HPDE6-E6E7 (cell line): ENCODE measurements around the gene IQCK.

Experiments
- DNase-seq: peaks from one replicate; pipeline ENCODE4 v3.0.0; 2011; ENCODE audit warnings: missing footprints; ENCODE audit errors: extremely low spot score

Gene IQCK

DNA sequence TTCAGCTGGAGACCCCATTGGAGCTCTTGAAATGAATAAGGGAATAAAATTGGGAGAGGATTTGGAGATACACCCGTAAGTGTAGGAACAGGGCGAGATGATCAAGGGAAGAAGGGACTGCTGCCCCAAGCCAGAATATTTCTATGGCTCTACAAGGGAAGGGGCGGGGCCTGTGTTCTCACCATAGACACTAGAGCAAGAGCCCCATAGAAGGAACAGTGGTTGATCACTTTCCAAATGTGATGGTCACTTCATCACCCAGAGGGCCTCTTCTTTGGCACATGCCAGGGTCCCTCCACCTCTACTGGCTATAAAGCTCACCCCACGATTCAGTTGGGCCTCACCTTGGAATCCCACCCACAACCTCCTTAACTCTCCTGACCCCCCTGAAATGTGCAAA lies 141.5 kb downstream of the IQCK start:
- no peak for DNase-seq

DNA sequence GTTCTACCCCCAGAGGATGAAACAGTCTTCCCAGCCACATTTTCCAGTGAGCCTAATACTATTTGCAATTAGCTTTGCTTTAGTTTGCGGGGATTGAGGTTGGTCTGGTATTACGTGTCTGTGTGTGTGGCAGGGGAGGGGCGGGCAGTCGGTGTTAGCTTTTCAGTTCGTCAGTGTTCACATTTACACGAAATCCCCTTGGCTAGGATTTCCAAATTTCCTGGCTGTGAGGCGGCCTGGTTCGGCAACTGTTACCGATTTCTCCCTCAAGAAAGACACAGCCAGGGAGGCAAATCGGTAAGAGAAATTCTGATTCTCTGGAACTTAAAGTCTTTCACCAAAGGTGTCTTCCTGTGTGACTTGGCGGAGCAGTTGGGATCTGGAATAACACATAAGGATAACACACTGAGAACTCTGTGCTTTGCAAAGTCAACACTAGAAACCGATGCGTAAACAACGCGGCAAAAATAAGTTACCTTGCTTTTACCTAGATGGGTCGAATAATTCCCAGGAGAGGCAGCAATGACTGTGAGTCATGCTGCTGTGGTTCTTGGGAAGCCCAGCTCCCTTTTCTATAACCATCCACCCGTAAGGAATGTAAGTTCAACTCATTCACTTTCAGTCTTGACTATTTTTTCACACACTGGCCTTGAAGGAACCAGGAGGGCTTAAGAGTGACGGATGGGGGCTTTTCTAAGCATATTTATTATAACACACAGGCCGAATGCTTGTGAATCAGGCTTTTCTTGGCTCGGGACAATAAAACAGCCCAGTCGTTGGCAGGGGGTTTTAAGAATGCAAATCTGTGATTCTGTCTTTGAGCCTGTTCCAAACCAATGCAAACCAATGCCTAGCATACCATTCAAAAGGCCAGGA lies 142.3 kb downstream of the IQCK start:
- no peak for DNase-seq

DNA sequence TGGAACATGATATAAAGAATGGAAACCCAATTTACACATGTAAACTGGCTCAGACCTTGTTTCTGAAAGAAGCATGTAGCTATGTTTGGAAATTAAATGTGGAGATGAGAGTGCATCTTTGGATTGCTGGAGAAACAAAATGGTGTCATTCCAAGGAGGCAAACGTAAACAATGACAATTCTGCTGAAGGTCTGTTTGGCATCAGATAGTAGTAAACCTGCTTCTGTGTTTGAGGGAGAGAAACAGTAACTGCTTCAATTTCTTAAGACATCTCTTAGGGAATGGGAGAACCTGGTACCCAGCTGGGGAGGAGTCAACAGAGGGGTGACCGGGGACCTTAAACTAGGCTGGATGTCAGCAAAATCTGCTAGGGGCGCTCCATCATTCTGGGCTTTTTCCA lies 143.1 kb downstream of the IQCK start:
- DNase-seq, result no peak

DNA sequence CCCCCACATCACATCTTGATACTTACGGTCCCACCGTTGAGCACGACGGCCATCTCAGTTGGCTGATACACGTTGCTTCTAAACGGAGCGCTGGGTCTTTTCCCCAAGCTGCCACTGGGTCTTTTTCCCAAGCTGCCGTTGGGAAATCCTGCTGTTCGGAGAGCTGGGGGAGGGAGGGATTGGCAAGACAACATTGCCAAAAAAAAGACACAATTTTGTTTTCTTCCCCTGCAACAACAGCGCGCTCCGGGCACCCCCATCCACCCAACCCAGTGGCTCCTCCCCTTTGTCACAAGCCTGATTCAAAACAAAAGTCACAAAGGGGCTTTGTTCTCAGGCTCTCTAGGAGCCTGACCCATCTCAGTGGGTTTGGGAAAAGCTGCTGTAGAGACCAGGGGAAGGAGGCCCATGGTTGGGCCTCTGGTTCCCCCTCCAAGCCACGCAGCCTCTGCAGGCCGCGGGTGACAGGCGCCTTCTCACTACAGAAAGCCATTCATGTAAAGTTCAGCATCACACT lies 143.8 kb downstream of the IQCK start:
- no peak for DNase-seq

DNA sequence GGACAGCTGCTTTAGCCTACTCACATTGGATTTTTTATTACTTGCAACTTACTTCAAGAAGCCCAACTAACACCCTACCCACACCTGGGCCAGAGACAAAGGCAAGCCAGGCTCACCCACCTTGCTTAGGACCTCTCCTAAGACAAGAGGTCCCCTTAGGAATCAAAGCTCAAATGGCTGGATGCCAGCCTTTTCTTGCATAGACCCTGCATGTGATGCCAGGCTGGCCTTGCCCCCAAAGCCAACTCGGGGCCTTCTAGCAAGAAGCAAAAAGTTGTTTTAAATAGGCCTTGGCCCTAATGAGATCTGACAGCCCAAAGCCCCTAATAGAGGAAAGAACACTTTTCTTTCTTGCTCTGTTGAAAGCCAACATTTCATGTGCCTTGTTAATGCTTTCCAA lies 145.9 kb downstream of the IQCK start:
- DNase-seq, result no peak

DNA sequence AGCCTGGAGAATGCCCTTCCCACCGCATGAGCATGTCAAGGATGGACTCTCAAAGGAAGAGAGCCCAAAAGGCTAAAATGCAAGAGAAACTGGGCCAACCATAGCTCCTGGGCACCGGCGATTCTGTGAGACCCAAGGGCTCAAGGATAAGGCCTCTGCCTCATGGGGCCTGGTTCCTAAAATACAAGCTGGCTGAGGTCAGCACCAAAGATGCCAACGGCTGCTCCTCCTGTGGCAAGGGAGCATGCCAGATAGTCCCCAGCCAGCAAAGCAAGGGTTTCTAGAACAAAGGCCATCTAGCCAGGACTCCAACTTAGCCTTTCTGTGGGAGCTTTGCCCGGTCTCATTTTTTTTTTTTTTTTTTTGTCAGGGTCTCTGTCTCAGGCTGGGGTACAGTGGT lies 146.5 kb downstream of the IQCK start:
- DNase-seq, result no peak

DNA sequence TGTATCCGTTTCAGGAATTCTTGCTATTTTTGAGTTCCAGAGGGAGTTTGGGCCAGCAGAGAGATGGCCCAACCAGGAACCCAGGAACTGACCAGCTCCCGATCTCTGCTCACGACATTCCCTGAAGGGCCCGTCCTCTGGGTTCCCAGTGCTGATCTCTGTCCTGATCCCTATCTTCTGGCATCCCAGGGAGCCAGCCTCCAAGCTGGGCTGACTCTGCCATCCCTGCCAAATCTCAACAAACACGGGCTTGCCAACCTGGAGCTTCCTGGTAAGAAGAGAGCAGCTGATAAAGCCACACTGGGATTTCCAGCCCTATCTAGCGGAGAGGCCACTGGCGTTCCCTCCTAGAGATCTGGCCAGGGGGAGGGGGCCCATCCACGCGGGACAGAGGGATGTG lies 150.3 kb downstream of the IQCK start:
- DNase-seq, result no peak

DNA sequence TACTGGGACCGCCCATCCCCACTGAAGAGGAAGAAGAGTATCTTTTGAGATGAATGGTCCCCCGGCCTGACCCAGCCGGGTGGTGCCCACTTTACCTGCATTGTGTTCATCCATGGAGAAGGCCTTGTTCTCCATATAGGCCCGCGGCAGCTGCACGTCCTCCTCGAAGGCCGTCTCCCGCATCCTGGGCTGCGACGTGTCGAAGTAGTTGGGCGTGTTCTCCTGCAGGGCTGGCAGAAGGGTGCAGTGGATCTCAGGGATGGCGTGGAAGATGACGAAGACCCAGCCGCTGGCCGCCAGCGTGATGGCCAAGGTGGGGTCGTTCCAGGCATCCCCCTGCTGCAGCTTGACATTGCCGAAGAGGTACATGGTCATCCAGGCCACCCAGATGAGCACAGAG lies 153.7 kb downstream of the IQCK start:
- DNase-seq, result no peak

DNA sequence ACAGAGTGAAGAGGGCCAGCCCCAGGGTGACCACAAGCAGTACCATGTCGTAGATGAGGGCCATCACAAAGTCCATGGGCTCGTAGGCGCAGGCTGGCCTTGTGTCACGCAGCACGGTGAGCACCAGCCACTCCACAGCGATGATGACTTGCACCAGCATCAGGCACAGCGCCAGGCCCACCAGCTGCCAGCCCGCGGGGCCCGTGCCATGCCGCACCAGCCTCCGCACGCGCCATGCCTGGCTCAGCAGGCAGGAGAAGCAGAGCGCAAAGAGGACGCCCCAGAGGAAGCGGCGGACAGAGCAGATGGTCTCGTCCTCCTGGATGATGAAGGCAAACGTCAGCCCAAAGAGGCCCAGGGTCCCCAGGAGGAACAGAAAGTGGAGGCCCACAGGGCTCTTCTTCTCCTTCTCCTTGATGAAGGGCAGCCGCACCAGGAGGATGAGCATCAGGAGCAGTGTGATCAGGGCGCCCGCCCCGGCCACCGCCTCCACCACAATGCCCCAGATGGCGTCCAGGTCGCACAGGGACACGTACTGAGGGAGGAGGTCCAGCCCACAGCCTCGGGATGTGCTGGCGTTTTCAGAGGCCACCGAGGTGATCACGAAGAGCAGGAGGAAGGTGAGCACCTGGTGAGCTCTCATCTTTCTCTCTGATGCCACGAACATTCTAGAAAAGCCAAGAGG lies 154.2 kb downstream of the IQCK start:
- DNase-seq, result no peak

DNA sequence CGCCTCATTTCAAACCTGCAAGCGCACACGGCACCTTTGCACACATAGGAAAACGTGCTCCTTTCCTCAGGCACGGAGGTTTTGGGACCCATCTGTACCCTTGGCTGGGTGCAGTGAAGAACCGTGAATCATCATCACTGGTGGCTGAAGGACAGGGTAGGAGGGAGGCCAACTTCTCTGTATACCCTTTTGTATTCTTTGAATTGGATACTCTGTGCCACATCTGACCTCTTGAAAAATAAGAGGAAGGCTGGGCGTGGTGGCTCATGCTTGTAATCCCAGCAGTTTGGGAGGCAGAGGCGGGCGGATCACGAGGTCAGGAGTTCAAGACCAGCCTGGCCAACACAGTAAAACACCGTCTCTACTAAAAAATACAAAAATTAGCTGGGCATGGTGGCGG lies 154.9 kb downstream of the IQCK start:
- no peak for DNase-seq

DNA sequence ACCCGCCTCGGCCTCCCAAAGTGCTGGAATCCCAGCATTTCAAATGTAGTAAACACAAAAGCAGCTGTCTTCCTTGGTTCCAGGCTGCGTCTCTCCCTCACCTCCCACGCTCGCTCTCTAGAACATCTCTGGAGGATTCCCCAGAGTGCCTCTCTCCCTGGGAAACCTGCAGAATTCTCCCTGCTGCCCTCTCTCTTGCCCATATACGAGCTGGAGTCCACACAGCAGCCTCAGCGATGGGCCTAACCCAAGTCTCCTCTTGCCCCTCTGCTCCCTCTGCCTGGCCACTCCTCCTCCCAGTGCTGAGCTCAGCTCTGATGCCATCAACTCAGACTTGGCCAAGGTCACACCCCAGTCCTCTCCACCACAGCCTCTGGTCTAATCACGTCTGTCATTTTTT lies 156.0 kb downstream of the IQCK start:
- no peak for DNase-seq

DNA sequence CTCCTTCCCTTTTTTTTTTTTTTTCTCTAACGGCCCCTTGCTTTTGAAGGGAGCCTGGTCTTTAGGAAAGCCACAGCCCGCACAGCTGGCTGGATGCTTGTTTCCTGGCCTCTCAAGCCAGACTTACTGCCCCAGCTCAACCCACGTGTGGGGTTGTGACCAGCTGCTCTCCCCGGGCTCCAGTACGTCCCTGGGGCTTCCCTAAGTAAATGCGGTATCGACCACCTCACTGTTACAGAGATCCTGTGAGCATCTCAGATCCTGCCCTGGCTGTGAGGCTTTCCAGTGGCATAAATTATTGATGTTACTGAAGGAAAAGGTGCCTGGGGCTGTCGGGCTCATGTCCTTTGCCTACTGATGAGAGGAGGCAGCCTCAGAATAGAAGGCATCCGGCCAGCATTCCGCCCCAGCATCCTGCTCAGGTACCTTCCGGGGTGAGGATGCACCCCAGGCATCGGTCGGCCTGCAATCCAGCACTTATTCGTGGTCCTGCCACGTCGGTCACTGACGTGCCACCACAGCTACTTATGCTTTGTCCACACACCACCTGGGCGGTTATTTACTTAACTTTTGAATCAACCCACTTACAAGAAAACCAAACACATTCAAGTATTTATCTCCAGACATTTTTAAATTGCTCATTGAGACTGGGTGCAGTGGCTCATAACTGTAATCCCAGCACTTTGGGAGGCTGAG lies 156.9 kb downstream of the IQCK start:
- DNase-seq, result no peak

DNA sequence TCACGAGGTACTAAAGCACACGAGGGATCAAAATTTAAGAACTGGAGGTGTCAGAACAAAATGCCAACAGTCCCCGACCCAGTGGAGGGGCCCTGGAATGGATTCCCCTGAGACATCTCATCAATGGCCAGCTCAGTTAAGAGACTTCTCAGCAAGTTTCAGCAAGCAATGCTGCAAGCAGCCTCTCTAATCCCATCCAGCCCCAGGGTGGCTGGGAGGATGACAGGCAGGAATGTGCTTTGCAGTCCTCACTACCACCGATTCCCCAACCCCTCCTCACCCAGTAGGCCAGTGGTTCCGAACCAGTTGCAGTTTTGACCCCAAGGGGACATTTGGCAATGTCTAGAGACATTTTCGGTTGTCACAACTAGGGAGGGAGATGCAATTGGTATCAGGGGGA lies 157.8 kb downstream of the IQCK start:
- DNase-seq, result no peak

DNA sequence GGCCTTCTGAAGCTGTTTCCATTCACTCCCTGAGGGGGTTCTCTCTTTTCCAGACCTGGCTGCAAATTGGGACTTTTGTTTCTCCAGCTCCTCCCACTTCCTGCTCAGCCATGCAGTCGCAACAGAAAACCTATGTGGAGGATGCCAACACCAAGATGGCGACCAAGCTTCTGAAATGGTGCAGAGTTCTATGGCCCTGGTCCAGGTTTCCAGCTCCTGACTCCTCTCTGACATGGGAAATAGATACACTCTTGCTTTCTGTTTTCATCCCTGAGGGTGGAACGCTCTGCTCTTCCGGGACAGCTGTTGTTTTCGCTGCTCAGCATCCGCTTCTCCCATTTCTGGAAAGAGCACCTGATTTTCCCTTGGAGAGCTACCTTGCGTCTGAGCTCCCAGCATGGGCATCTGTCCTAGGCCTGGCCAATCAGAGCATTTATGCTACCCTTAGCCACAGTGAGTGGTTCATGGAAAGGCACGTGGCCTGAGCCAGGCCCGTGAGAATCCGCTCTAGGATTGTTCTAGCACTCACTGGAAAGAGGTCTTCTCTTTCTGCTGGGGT lies 158.5 kb downstream of the IQCK start:
- DNase-seq, result no peak

DNA sequence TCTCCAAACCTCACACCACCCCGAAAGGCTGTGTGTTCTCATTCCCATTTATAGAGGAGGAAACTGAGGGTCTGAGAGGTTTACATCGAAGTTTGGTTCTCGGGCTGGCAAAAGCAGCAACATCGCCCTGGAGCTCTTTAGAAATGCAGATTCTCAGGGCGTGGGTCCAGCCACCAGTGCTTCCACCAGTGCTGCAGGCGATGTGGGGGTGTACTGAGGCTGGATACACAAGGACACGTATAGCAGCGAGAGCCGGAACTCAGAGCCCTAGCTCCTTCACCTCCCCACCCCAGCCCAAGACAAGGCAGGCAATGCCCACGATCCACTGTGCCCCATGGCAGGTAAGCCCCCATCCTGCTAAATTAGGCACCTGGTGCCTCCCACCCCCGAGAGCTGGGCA lies 160.7 kb downstream of the IQCK start:
- DNase-seq, result no peak

DNA sequence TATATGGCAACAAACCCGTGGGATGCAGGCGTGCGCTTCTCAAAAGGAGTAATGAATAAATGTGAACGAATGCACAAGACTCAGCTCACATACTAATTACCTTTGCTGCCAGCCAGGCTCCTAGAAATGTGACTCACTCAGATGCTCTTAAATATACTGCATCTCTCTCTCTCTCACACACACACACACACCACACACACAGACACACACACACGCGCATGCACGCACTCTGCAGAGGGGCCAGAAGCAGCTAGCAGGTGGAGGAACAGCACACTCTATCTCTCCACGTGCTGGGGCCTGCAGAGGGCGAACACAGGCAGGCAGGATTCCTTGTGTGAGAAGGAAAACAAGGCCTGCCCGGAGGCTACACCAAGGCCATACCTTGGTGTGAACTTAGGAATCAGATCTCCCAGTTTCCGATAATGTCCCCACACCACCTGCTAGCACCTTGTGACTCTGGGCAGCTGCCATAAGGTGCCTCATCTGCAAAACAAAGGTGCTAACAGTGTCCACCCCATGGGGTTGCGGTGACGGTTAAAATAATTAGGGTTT lies 161.2 kb downstream of the IQCK start:
- DNase-seq, result peak; percentile 54

DNA sequence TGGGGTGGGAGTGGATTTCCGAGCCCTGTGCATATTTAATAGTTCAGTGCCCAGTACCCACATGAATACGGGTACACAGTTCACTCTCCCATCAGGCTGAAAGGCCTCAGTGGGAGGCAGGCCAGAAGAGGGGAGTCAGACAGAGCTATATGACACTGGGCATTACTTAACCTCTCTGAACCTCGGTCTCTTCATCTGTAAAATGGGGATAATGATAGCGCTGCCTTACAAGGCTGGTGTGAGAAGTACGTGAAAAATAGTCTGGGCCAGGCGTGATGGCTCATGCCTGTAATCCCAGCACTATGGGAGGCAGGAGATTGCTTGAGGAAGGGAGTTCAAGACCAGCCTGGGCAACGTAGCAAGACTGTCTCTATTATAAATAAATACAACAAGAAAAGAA lies 163.0 kb downstream of the IQCK start:
- no peak for DNase-seq

DNA sequence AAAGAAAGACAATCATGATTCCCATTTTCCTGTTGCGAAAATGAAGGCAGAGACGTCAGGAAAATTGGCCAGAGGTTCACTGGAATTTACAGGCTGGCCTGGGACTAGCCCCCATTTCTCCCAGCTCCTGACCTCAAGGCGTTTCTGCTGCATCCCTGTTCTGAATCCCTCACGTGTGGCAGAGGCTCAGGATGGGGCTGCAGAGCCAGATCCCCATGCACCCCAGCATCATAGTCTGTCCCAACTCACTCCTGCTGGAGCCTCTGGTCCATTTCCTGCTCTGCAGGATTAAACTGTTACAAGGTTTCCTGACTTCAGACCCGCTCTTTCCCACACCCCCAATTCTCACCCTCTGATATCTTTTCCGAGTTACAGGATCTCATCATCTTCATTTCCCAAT lies 163.7 kb downstream of the IQCK start:
- no peak for DNase-seq

DNA sequence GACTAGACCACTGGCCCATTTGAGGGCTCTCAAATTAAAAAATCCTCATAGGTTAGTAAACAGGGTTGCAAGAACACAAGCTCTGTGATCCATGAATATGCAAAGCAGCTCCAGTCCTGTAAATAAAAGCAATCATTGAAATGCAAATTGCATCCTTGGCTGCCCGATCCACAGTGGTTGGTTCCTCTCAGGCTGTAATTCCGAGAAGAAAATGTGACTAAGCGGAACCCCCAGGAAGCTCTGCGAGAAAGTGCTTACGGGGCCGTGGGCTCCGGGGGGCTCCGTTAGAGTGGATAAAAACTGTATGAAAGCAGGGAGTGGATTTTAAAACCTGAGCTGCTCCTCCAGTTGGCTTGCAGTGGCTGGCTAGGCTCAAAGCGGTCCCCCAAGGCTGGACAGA lies 164.1 kb downstream of the IQCK start:
- no peak for DNase-seq

DNA sequence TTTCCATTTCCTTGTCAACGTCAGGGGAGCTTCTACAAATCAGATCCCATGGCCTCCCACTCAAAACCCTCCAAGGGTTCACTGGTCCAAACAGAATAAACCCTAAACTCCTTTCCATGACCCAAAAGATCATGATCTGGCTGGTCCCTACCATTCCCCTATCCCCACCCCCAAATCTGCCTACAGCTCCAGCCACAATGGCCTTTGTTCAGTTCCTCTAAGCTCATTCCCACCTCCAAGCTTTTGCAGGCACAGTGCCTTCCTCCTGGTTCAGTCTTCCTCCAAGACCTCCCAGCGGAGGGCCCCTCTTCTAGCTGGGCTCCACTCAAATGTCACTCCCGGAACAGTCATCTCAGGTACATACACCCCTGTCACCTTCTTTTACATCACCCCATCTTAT lies 164.6 kb downstream of the IQCK start:
- no peak for DNase-seq

DNA sequence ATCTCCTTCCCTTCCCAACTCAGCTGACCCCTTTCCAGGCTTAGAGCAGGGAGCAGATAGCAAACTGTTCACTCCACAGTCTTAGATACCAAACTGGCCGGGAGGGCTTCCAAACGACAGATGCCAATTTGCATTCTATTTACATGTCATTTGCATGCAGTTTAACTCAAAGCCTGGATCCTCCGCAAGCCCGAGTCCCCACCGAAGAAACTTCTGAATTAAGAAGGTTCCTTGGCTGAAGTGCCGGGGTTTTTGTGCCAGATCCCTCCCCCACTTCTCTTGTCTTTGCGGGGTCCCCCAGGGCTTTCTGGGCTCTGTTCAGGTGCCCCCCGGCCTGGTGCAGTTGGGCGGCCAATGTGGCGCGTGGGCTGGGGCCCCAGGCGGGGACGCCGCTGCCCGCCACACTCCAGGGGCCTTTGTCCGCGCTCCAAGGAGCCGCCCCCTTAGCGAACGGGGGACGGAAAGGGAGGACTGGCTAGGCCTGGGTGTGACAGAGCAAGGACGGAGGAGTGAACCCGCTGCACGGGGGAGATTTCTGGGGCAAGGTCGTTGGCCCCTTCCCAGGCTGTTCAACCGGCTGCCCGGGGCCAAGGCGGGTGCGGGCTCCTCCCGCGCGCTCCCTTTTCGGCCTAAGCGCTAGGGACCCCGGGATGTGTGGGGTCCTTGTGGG lies 165.4 kb downstream of the IQCK start:
- no peak for DNase-seq
